HL-60 (cell line): ENCODE measurements around the gene HTR2B.

Experiments
- DNase-seq, 2 experiments: peaks; one replicate each; pipeline ENCODE4 v3.0.0-alpha.2; 2010 to 2020; ENCODE audit warnings: low read depth in 1 of 2, low spot score in 1 of 2
- H3K27ac ChIP-seq: fragments of 250-450 bp; sonication (Bioruptor Pico); replicated peaks from 2 replicates; pipeline ENCODE4 v1.5.1; 2020; ENCODE audit warnings: mild to moderate bottlenecking, moderate library complexity
- H3K27me3 ChIP-seq: fragments of 250-450 bp; sonication (Bioruptor Pico); 2 replicates; pipeline ENCODE4 v1.5.1; 2021; ENCODE audit warnings: mild to moderate bottlenecking, moderate library complexity; ENCODE audit not compliant: insufficient read depth, poor library complexity, severe bottlenecking
- H3K4me3 ChIP-seq: replicated peaks from 2 replicates; pipeline ENCODE4 v1.5.1; 2011; ENCODE audit warnings: mild to moderate bottlenecking, control low read depth, low read length; ENCODE audit not compliant: insufficient read depth
- GABPA ChIP-seq: IDR thresholded peaks from 2 replicates; pipeline ENCODE4 v1.6.1; 2012; ENCODE audit warnings: low read depth
- POLR2AphosphoS5 ChIP-seq: IDR thresholded peaks from 2 replicates; pipeline ENCODE4 v1.6.1; 2012; ENCODE audit warnings: low read depth
- SPI1 ChIP-seq: IDR thresholded peaks from 2 replicates; pipeline ENCODE4 v1.6.1; 2012; ENCODE audit warnings: low read depth, mild to moderate bottlenecking, borderline replicate concordance
- TF ChIP-seq, protein P1 (sequence below): IDR thresholded peaks from 2 replicates; pipeline ENCODE4 v1.6.1; 2012; ENCODE audit warnings: low read depth; ENCODE audit not compliant: insufficient replicate concordance
- TF ChIP-seq, protein P2 (sequence below): IDR thresholded peaks from one replicate; pipeline ENCODE4 v1.5.1; 2011; ENCODE audit warnings: low read length, control low read depth, inconsistent platforms; ENCODE audit not compliant: insufficient read depth

The HTR2B gene

GRCh38 chr2:231129216-231129615 is 4.4 kb upstream of the HTR2B start:
- no peak overlapping the region for H3K27ac ChIP-seq
- DNase-seq = no peak
- H3K27me3 ChIP-seq = no peaks in the 10 kb centered on the region
- no peak overlapping the region for H3K4me3 ChIP-seq
- TF ChIP-seq POLR2AphosphoS5 = no peak
- TF ChIP-seq GABPA = no peak
- TF ChIP-seq, protein P1, sequence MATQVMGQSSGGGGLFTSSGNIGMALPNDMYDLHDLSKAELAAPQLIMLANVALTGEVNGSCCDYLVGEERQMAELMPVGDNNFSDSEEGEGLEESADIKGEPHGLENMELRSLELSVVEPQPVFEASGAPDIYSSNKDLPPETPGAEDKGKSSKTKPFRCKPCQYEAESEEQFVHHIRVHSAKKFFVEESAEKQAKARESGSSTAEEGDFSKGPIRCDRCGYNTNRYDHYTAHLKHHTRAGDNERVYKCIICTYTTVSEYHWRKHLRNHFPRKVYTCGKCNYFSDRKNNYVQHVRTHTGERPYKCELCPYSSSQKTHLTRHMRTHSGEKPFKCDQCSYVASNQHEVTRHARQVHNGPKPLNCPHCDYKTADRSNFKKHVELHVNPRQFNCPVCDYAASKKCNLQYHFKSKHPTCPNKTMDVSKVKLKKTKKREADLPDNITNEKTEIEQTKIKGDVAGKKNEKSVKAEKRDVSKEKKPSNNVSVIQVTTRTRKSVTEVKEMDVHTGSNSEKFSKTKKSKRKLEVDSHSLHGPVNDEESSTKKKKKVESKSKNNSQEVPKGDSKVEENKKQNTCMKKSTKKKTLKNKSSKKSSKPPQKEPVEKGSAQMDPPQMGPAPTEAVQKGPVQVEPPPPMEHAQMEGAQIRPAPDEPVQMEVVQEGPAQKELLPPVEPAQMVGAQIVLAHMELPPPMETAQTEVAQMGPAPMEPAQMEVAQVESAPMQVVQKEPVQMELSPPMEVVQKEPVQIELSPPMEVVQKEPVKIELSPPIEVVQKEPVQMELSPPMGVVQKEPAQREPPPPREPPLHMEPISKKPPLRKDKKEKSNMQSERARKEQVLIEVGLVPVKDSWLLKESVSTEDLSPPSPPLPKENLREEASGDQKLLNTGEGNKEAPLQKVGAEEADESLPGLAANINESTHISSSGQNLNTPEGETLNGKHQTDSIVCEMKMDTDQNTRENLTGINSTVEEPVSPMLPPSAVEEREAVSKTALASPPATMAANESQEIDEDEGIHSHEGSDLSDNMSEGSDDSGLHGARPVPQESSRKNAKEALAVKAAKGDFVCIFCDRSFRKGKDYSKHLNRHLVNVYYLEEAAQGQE = no peak
- TF ChIP-seq, protein P2, sequence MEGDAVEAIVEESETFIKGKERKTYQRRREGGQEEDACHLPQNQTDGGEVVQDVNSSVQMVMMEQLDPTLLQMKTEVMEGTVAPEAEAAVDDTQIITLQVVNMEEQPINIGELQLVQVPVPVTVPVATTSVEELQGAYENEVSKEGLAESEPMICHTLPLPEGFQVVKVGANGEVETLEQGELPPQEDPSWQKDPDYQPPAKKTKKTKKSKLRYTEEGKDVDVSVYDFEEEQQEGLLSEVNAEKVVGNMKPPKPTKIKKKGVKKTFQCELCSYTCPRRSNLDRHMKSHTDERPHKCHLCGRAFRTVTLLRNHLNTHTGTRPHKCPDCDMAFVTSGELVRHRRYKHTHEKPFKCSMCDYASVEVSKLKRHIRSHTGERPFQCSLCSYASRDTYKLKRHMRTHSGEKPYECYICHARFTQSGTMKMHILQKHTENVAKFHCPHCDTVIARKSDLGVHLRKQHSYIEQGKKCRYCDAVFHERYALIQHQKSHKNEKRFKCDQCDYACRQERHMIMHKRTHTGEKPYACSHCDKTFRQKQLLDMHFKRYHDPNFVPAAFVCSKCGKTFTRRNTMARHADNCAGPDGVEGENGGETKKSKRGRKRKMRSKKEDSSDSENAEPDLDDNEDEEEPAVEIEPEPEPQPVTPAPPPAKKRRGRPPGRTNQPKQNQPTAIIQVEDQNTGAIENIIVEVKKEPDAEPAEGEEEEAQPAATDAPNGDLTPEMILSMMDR = no peak
- TF ChIP-seq SPI1 = no peak

GRCh38 chr2:231128541-231128940 is 3.7 kb upstream of the HTR2B start:
- no peak overlapping the region for H3K4me3 ChIP-seq
- no peaks in the 10 kb centered on the region for H3K27me3 ChIP-seq
- no peak for DNase-seq
- TF ChIP-seq, protein P1 = no peak
- no peak for TF ChIP-seq GABPA
- no peak for TF ChIP-seq SPI1
- TF ChIP-seq POLR2AphosphoS5 = no peak
- TF ChIP-seq, protein P2 = no peak
- no peak overlapping the region for H3K27ac ChIP-seq

GRCh38 chr2:231127936-231128335 is 3.1 kb upstream of the HTR2B start:
- Histone ChIP-seq H3K27ac (no peak overlapping the region), H3K4me3 (no peak overlapping the region), H3K27me3 (no peaks in the 10 kb centered on the region)
- TF ChIP-seq POLR2AphosphoS5 (no peak), SPI1 (no peak), GABPA (no peak)
- TF ChIP-seq, protein P1 = no peak
- TF ChIP-seq, protein P2 = no peak
- DNase-seq = no peak
